ENCODE measurements around the gene KMT2E.
A peak's percentile ranks its signal among the peaks of the same experiment; 100 is the strongest.
"Not testable (repeated sequence)": the region's sequence is repeated elsewhere in the genome, so short reads cannot be mapped to it uniquely, and the experiment has no call there.

KMT2E gene, protein sequence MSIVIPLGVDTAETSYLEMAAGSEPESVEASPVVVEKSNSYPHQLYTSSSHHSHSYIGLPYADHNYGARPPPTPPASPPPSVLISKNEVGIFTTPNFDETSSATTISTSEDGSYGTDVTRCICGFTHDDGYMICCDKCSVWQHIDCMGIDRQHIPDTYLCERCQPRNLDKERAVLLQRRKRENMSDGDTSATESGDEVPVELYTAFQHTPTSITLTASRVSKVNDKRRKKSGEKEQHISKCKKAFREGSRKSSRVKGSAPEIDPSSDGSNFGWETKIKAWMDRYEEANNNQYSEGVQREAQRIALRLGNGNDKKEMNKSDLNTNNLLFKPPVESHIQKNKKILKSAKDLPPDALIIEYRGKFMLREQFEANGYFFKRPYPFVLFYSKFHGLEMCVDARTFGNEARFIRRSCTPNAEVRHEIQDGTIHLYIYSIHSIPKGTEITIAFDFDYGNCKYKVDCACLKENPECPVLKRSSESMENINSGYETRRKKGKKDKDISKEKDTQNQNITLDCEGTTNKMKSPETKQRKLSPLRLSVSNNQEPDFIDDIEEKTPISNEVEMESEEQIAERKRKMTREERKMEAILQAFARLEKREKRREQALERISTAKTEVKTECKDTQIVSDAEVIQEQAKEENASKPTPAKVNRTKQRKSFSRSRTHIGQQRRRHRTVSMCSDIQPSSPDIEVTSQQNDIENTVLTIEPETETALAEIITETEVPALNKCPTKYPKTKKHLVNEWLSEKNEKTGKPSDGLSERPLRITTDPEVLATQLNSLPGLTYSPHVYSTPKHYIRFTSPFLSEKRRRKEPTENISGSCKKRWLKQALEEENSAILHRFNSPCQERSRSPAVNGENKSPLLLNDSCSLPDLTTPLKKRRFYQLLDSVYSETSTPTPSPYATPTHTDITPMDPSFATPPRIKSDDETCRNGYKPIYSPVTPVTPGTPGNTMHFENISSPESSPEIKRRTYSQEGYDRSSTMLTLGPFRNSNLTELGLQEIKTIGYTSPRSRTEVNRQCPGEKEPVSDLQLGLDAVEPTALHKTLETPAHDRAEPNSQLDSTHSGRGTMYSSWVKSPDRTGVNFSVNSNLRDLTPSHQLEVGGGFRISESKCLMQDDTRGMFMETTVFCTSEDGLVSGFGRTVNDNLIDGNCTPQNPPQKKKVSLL (N-terminal part only)

GRCh38 chr7:105013816-105014692 lies at the start of gene KMT2E:
TSS of gene KMT2E (plus strand) at chr7:105014205. CDS start at chr7:105040953, 26,748 bp downstream.
- peak; percentile 78 for DNase-seq (ENCODE audit: low spot score)

DNA sequence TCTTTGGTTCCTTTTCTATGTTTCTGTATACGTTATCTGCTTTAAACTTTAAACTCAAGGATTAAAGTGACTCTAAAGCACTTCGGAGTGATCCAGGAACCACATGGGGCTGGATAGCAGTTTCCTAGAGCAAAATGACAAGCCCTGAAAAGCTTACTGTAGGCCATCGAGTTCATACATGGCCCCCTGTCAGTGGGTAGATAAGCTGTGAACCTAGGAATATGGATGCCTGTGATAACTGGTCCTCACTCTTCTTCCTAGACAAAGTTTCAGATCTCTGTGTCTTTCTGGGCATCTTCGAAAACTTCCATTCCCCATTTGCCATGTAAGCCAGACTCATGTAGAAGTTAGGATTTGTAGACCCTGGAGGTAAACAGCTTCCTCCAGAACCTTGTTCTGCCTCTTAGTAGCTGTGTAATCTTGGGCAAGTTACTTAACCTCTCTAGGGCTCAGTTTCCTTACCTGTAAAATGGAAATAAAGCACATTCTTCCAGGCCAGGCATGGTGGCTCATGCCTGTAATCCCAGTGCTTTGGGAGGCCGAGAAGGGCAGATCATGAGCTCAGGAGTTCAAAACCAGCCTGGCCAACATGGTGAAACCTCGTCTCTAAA lies 49.3 kb upstream of the KMT2E start:
- DNase-seq (ENCODE audit: low spot score): no peak

DNA sequence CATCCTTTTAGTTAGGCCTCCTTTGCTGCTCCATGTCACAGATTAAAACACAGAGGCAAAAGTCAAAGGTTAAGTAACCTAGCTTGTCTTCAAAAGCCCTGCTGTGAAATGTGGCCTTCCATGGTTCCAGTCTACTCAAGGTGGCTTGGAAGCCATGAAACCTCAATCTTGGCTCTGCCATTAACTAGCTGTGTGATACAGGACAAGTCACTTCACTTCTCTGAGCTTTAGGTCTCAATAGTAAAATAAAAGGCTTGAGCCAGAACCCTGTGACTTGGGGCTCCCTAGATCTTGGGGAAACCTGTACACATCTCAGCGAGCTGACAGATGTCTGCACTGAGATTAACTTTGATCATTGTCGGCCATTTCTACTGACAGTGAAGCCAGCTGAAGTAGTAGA lies 48.0 kb upstream of the KMT2E start:
- DNase-seq (ENCODE audit: low spot score): no peak

GRCh38 chr7:104967088-104967487 lies 46.9 kb upstream of the KMT2E start:
- DNase-seq (ENCODE audit: low spot score): no peak

DNA sequence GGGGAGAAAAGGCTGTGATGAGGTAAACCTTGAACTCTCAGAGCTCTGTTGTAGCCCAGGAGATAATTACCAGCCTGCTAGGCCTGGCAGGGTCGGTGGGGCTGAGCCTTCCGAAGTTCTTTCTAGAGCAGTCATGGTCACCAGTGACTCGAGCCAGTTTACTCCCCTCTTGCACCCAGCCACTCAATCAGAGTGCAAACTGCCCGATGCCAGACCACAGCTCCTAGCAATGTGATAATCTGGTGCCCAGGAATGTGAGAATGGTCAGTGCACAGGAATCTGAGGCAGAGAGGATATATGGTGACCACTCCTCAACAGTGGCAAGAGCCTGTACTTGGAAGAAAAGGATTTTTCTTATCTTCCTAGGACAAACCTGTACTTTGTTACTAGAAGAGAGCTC lies 46.4 kb upstream of the KMT2E start:
- DNase-seq (ENCODE audit: low spot score): peak; percentile 75

GRCh38 chr7:104968648-104969047 lies 45.4 kb upstream of the KMT2E start:
- no peak for DNase-seq (ENCODE audit: low spot score)

GRCh38 chr7:104969183-104969582 lies 44.8 kb upstream of the KMT2E start:
- DNase-seq (ENCODE audit: low spot score): no peak

DNA sequence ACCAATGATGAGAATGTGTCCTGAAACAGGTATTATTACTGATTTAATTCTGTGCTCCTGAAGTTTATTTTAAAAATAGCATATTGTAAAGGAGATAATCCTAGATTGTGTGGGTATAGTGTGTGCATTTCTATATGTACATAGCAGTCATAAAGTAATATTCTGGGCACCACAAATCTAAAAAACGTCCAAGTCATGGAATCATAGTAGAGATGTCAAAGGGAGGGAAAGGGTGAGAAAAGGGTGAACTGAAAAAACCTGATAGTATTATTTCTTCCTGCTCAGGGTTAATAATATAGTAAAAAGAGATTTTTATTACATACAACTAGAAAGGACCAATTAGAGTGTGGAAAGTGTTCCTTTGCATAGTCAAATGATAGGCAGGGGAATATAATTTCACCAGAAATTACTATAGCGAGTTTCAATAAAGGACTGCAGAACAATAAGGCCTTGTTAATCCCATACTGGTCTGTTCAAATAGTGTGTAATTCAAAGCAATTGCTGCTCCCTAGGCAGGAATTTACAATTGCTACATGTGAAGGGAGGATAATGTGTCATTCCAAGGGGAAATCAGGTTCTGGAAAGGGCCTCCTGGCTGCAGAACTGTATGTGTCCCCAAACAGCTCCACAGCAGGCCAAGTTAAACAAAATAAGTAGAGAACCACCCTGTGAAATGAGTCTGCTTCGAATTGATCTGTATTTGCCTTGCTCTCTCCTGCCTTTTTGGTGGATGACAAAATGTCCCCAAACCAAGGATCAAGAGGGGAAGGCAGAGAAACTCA lies 42.5 kb upstream of the KMT2E start:
- peak; percentile 37 for DNase-seq (ENCODE audit: low spot score)

DNA sequence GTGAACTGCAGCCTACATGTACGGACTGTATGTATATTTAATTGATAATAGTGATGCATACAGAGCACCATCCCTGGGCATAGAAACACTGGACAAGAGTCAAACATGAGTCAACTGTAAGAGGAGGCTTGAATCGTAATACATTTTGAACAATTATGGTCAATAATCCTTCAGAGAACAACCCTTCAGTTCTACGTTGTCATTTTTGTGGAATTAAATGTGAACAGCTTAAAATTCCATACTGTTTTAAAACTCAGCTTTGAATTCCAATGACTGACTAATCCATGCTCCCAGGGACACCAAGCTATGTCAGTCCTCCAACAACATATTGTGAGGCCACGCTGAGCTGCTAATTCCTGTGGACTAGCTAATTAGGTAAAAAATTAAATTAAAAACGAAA lies 41.5 kb upstream of the KMT2E start:
- peak; percentile 67 for DNase-seq (ENCODE audit: low spot score)

DNA sequence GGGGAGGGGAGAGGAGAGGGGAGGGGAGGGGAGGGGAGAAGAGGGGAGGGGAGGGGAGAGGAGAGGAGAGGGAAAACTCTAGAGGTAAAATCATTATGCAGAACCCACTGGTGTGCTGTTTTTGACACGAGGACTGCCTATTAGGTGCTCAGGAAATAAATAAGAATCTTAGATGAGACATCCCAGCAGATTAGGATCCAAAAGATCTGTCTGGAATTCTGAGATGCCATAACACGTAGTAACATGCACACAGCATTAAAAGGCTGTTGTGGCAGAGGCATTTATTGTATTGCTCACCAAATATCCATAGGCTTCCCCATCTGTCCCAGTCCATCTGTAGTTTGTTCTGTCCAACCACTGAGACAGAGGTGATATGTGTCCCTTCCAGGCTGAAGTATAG lies 40.8 kb upstream of the KMT2E start:
- no peak for DNase-seq (ENCODE audit: low spot score)

DNA sequence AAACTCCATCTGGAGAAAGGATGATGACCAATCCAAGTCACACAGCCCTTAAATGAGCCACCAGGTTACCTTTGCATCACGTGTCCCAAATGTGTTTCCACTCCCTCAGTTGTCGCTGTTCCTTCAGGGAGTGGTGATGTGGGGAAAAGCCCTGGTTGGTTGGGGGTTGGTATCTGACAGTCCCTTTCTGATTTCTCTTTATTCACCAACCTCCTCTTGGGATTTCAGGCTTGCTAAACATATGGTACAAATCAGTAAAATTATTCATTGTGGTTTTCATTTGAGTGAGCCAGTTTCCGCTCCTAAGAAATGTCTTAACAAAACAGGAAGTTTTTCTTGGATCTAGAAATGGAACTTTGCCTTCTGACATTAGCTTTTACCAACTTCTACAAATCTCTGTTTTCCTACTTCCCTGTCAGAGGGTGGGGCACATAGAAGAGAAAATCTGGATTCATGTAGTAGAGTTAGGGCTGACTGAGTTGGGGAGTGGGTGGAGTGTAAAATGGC lies 40.0 kb upstream of the KMT2E start:
- DNase-seq (ENCODE audit: low spot score): peak; percentile 70

- DNase-seq (ENCODE audit: low spot score): not testable (repeated sequence)
Observed at GRCh38 chr7:104975553-104975952, 38.5 kb upstream of the KMT2E start.

- DNase-seq (ENCODE audit: low spot score): no peak
Observed at GRCh38 chr7:104976966-104977636, 36.9 kb upstream of the KMT2E start.

- peak; percentile 19 for DNase-seq (ENCODE audit: low spot score)
Observed at GRCh38 chr7:104978460-104978859, 35.5 kb upstream of the KMT2E start.

DNA sequence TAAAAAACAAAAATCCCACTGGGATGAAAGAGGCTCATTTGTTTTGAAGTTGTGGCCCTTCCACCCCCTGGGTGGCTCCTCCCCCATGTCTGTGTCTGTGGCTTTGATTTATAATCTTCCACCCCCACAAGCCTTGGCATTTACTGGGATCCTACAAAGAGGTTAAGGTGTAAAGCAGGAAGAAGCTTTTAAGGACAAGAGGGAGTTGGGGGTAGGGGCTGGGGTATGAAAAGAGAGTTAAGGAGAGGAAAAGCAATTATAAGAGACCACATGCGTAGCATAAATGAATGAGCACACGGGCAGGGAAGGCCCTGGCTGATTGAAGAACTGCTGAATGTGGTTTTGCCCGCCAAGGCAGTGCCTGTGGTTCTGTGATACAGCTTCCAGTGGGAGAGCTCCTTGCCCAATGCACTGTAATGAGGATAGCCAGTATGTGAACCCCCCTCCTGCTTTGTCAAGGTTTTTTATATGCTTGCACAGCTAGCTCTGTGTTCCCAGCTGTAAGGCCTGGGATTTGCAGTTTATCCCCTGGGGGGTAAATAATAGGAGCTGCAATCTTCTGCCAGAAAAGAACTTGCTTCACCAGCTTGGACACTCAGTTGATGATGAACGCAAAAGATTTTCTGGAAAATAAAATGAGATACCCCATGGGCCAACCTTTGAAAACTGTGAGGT lies 34.7 kb upstream of the KMT2E start:
- peak; percentile 55 for DNase-seq (ENCODE audit: low spot score)

DNA sequence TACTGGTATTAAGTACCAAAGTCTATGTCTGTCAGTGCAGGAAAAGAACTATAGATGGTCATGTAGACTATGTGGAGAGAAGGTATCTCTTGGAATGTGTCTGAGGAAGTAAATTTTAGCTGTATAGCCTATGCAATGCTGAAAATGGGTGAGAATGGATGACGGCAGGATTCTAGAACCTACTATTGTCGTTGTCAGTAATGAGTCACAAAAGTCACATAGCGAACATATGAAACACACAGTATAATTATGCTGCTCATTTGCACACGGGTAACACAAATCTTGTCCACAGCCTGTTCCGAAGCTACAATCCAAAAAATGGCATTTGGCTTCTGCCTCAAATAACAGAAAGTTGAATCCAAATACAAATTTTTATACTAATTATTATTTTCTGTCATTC lies 33.6 kb upstream of the KMT2E start:
- no peak for DNase-seq (ENCODE audit: low spot score)

GRCh38 chr7:104980841-104981671 lies 32.9 kb upstream of the KMT2E start:
- DNase-seq (ENCODE audit: low spot score): peak; percentile 37

- no peak for DNase-seq (ENCODE audit: low spot score)
Observed at GRCh38 chr7:104981672-104982037, 32.4 kb upstream of the KMT2E start.
